Measurements from ENCODE around the gene DRG2. TPM values are rescaled to one million over a fixed set of nuclear protein-coding genes. Genes with fewer than 3 reads are reported as not detected.

The DRG2 gene
- total and polyA plus RNA-seq, 2 of the 8 experiments (the other 6 are each of a cell fraction or from before 2014, with no cell fraction given): 44.6 to 47.8 TPM

DNA sequence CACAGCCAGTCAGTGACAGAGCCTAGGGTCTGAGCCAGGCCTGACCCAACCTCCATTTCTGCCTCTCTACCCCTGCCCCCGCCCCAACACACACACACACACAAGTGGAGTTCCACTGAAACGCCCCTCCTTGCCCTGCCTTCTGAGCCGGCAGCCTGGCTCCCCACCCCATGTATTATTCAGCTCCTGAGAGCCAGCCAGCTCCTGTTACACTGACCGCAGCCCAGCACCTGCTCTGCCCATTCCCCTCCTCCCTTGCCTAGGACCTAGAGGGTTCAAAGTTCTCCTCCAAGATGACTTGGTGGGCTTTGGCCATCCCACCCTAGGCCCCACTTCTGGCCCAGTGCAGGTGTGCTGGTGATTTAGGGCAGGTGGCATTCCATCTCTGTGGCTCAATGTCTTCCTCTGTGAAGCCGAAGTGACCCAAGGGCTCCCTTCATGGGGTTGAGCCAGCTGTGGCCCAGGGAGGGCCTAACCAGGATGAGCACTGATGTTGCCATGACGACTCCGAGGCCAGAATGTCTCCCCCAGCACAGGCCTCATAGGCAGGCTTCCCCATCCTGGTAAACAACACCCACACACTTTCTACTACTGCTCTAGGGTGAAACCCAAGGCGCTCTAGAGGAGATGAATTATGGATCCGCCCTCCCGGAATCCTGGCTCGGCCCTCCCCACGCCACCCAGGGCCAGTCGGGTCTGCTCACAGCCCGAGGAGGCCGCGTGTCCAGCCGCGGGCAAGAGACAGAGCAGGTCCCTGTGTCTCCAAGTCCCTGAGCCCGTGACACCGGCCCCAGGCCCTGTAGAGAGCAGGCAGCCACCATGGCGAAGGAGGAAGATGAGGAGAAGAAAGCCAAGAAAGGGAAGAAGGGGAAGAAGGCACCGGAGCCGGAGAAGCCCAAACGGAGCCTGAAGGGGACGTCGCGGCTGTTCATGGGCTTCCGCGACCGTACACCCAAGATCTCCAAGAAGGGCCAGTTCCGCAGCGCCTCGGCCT is 30.5 kb downstream of the DRG2 start (continued):
- TF ChIP-seq BCL11A (IDR thresholded peaks at IDR 0.05; ENCODE audit: low read depth in 2 of 2, low read length in 2 of 2) (no peak), TAF1 (IDR thresholded peaks at IDR 0.05; ENCODE audit: low read depth, low read length) (no peak), SP1 (IDR thresholded peaks at IDR 0.05; ENCODE audit: low read depth, low read length) (no peak), TBP (IDR thresholded peaks at IDR 0.05; ENCODE audit: low read depth, low read length) (no peak), KDM5A (IDR thresholded peaks at IDR 0.05; ENCODE audit: low read length) (no peak)
